A673 (cell line): Measurements from ENCODE around the gene USP15. TPM values are rescaled to one million over a fixed set of nuclear protein-coding genes. Genes with fewer than 3 reads are reported as not detected.

Experiments
- Bru-seq: library from RNA; stranded (reverse); fragments of 400-500 nt; gene quantifications from one replicate; lab custom pipeline; 2021; lab: Mats Ljungman, UMichigan
- BruChase-seq, 2 experiments: library from RNA; stranded (reverse); fragments of 400-500 nt; gene quantifications; one replicate each; lab custom pipeline; 2021; lab: Mats Ljungman, UMichigan
- BruUV-seq: library from RNA; stranded (reverse); fragments of 400-500 nt; replicated peaks from 2 replicates; lab custom pipeline; 2021; lab: Mats Ljungman, UMichigan
- CTCF ChIA-PET: fragments of 300-600 bp; sonication (Branson Sonifier 250); formaldehyde crosslinking; loops from one replicate; lab custom pipeline; 2022; ENCODE audit warnings: antibody characterized with exemption; lab: Charles Lee
- POLR2A ChIA-PET: fragments of 300-600 bp; sonication (Branson Sonifier 250); formaldehyde crosslinking; loops from one replicate; lab custom pipeline; 2022; ENCODE audit warnings: antibody characterized with exemption; ENCODE audit not compliant: low non-redundant PET; lab: Charles Lee
- DNase-seq: peaks from one replicate; pipeline ENCODE4 v3.0.0-alpha.2; 2015; ENCODE audit warnings: low spot score
- H3K27ac ChIP-seq: fragments of 200-600 bp; sonication (generic); 2 replicates; pipeline ENCODE4 v1.5.1; 2016; ENCODE audit warnings: mixed run types, low read depth, mild to moderate bottlenecking, mixed read lengths, antibody characterized with exemption, low read length; ENCODE audit not compliant: poor library complexity, severe bottlenecking
- H3K27me3 ChIP-seq: fragments of 200-600 bp; sonication (generic); replicated peaks from 2 replicates; pipeline ENCODE4 v1.6.1; 2017; ENCODE audit warnings: mixed run types, low read depth, mild to moderate bottlenecking, mixed read lengths, antibody characterized with exemption, low read length; ENCODE audit not compliant: insufficient read depth, poor library complexity
- H3K36me3 ChIP-seq: fragments of 200-600 bp; sonication (generic); 2 replicates; pipeline ENCODE4 v1.6.1; 2016; ENCODE audit warnings: mixed run types, mild to moderate bottlenecking, mixed read lengths, antibody characterized with exemption, low read length; ENCODE audit not compliant: insufficient read depth, poor library complexity, severe bottlenecking
- H3K4me1 ChIP-seq: fragments of 200-600 bp; sonication (generic); 2 replicates; pipeline ENCODE4 v1.6.1; 2017; ENCODE audit warnings: mixed run types, mild to moderate bottlenecking, mixed read lengths, antibody characterized with exemption, low read length; ENCODE audit not compliant: insufficient read depth, poor library complexity, severe bottlenecking
- H3K4me3 ChIP-seq: fragments of 200-600 bp; sonication (generic); 2 replicates; pipeline ENCODE4 v1.5.1; 2016; ENCODE audit warnings: low read depth, mixed run types, mild to moderate bottlenecking, mixed read lengths, low read length; ENCODE audit not compliant: poor library complexity, severe bottlenecking
- H3K9me3 ChIP-seq: fragments of 200-600 bp; sonication (generic); 2 replicates; pipeline ENCODE4 v1.6.1; 2016; ENCODE audit warnings: mixed run types, low read depth, mild to moderate bottlenecking, mixed read lengths, antibody characterized with exemption, low read length; ENCODE audit not compliant: poor library complexity, severe bottlenecking
- EZH2 ChIP-seq: fragments of 200-600 bp; sonication (generic); IDR thresholded peaks from 2 replicates; pipeline ENCODE4 v1.6.1; 2017; ENCODE audit warnings: borderline replicate concordance, low read depth, mild to moderate bottlenecking, mixed read lengths, antibody characterized with exemption, low read length; ENCODE audit not compliant: poor library complexity, severe bottlenecking
- intact Hi-C: fragments of 100-400 bp; cut with micrococcal nuclease; formaldehyde crosslinking; loops from one replicate; pipeline ENCODE4 v1.10.0; 2022; ENCODE audit not compliant: unreplicated experiment
- long read RNA-seq: library from polyadenylated mRNA; stranded (forward); transcript quantifications from one replicate; pipeline ENCODE4 v2.0.0, GENCODE V29; 2022
- total RNA-seq: library from RNA; stranded (reverse); gene quantifications from 2 replicates; pipeline ENCODE4 v1.2.3, GENCODE V29; 2021
- TF ChIP-seq, protein P1 (sequence below): fragments of 300-800, 200-600 bp; sonication (generic); conservative IDR thresholded peaks from 2 replicates; pipeline ENCODE4 v1.5.1; 2017; ENCODE audit warnings: low read depth, mild to moderate bottlenecking, antibody characterized with exemption, low read length, moderate library complexity, mixed read lengths

The USP15 gene
- total RNA-seq (61.7 and 65.7 TPM in 2 replicates), Bru-seq, nascent RNA (percentile 91 among the genes with signal in this experiment), BruChase-seq, experiment 1, labeled RNA remaining after a 2-hour chase (percentile 76 among the genes with signal in this experiment), BruChase-seq, experiment 2, labeled RNA remaining after a 6-hour chase (percentile 67 among the genes with signal in this experiment)
- long read RNA-seq, full-length matches to known transcripts, result 88 of 98 reads
- long read RNA-seq, partial matches to known transcripts, result 4 of 98 reads
- long read RNA-seq, other reads (novel, unspliced or antisense), result 6 of 98 reads

DNA sequence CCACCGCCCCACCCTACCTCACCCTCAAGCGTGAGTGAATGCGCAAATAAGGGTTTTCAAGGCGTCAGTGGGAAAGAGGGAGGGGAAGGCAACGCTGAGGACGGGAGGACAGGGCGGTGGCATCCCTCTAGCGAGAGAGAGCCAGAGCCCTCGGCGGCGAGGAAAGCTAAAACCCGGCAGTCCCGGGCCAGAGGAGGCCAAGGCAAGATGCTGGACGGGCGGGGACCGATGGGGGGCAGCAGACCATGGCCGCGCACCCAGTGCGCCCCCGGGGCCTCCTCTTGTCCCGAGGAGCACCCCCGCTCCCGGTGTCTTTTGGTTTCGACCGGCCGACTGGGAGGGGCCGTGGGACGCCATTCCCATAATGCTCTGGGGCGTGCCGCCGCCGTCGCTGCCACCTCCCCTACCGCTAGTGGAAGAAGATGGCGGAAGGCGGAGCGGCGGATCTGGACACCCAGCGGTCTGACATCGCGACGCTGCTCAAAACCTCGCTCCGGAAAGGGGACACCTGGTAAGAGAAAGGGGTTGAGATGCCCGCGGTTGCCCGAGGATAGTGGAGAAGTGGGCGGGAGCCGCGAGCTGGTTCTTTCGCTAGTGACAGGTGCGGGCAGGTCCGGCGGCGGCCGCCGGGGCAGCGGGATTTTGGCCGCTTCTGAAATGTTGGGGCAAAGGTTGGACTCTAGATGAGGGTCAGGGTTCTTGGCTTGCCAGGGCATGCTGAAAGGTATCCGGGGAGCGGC lies at the start of gene USP15:
Gene USP15 (plus strand): TSS at position 412 of the 740 bp plus-strand sequence. CDS start 11 bp downstream, at position 423.
- peak; percentile 98 for DNase-seq
- intact Hi-C loops, result loop anchor here (5.0 to 10.0 kb wide), 2 partner anchors 212 to 535 kb away; no protein-coding TSS in a partner anchor
- Histone ChIP-seq H3K36me3 (no peaks in the 10 kb centered on the region), H3K9me3 (no peaks in the 10 kb centered on the region), H3K27me3 (no peaks in the 10 kb centered on the region), H3K4me3 (peak within 1 kb of the TSS; percentile 89), H3K27ac (peak within 1 kb of the TSS; percentile 93), H3K4me1 (peaks cover 30% of the 10 kb centered on the region)
- BruUV-seq, result no TSS peak
- ChIA-PET CTCF (interaction anchor here (0.5 kb wide), 1 partner anchor 15 kb away, joined by 5 read pairs; no protein-coding TSS in a partner anchor), POLR2A (no interaction called here)
- no peak for TF ChIP-seq EZH2
- TF ChIP-seq, protein P1, sequence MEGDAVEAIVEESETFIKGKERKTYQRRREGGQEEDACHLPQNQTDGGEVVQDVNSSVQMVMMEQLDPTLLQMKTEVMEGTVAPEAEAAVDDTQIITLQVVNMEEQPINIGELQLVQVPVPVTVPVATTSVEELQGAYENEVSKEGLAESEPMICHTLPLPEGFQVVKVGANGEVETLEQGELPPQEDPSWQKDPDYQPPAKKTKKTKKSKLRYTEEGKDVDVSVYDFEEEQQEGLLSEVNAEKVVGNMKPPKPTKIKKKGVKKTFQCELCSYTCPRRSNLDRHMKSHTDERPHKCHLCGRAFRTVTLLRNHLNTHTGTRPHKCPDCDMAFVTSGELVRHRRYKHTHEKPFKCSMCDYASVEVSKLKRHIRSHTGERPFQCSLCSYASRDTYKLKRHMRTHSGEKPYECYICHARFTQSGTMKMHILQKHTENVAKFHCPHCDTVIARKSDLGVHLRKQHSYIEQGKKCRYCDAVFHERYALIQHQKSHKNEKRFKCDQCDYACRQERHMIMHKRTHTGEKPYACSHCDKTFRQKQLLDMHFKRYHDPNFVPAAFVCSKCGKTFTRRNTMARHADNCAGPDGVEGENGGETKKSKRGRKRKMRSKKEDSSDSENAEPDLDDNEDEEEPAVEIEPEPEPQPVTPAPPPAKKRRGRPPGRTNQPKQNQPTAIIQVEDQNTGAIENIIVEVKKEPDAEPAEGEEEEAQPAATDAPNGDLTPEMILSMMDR, result peak; percentile 79

DNA sequence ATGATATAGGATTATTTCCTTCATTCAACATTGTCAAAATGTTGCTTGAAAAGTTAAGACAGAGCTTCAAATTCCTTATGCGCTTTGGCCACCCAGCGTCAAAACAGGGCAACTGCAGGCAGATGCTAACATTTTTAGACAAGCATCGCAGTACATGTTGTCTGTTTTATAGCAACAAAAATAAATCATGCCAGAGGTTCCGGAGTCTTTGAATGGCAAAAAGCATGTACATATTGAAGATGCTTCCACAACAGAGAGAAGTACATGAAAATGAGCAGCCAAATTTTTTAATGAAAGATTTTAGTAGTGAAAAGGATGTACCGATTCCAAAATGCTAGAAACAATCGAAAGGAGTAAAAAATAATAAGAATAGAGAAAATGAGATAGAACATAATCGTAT lies 49.8 kb upstream of the USP15 start:
- intact Hi-C loops, result loop anchor here (5.0 kb wide), 1 partner anchor 587 kb away; no protein-coding TSS in a partner anchor
- Histone ChIP-seq H3K9me3 (no peaks in the 10 kb centered on the region), H3K36me3 (no peaks in the 10 kb centered on the region), H3K27me3 (no peaks in the 10 kb centered on the region), H3K27ac (no peak overlapping the region), H3K4me3 (no peak overlapping the region), H3K4me1 (no peaks in the 10 kb centered on the region)
- BruUV-seq, result no TSS peak
- ChIA-PET POLR2A (interaction anchor here (0.6 kb wide), 1 partner anchor 206 kb away, joined by 3 read pairs; no protein-coding TSS in a partner anchor), CTCF (interaction anchor here (0.7 kb wide), 1 partner anchor 17 kb away, joined by 3 read pairs; no protein-coding TSS in a partner anchor)
- peak; percentile 64 for DNase-seq
- TF ChIP-seq, protein P1, result peak; percentile 89
- no peak for TF ChIP-seq EZH2

DNA sequence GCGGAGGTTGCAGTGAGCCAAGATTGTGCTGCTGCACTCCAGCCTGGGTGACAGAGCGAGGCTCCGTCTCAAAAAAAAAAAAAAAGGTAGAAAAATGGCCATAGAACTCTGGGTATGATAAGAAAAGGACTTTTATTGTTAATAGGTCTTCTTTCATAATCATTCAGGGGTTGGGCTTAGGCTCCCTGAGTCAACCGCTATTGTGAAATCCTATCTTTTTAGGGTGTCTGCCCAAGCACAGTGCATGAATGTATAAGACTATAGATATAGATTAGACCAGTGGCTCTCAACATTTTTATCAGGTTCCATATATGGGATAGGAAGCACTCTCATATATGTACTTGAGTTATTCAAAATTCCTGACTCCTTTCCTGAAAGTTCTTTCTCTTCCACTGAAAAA lies 48.7 kb upstream of the USP15 start:
- Histone ChIP-seq H3K27me3 (no peaks in the 10 kb centered on the region), H3K4me1 (no peaks in the 10 kb centered on the region), H3K9me3 (no peaks in the 10 kb centered on the region), H3K27ac (no peak overlapping the region), H3K36me3 (no peaks in the 10 kb centered on the region), H3K4me3 (no peak overlapping the region)
- ChIA-PET CTCF (no interaction called here), POLR2A (interaction anchor here (0.7 kb wide), 1 partner anchor 395 kb away, joined by 8 read pairs; no protein-coding TSS in a partner anchor)
- no TSS peak for BruUV-seq
- intact Hi-C loops, result loop anchor here (5.0 kb wide), 1 partner anchor 586 kb away; no protein-coding TSS in a partner anchor
- TF ChIP-seq, protein P1, result no peak
- TF ChIP-seq EZH2, result no peak
- DNase-seq, result no peak
